HEK293 (cell line): ENCODE measurements around the gene CCNY.

Experiments used
- FEZF1 ChIP-seq: fragments of 450-650 bp; formaldehyde crosslinking; IDR thresholded peaks from 2 replicates; pipeline ENCODE4 v1.5.1; 2016; ENCODE audit warnings: missing biosample characterization, missing genetic modification characterization
- ZNF174 ChIP-seq: fragments of 450-650 bp; formaldehyde crosslinking; IDR thresholded peaks from 2 replicates; pipeline ENCODE4 v1.5.0; 2017; ENCODE audit warnings: missing biosample characterization, mild to moderate bottlenecking, missing genetic modification characterization
- ZNF510 ChIP-seq: fragments of 450-650 bp; formaldehyde crosslinking; IDR thresholded peaks from 2 replicates; pipeline ENCODE4 v1.5.1; 2018; ENCODE audit warnings: mild to moderate bottlenecking, missing genetic modification characterization, missing biosample characterization; ENCODE audit not compliant: insufficient replicate concordance
- ZNF76 ChIP-seq: fragments of 450-650 bp; formaldehyde crosslinking; IDR thresholded peaks from 2 replicates; pipeline ENCODE4; 2016; ENCODE audit warnings: low read depth, missing biosample characterization, missing genetic modification characterization, borderline replicate concordance
- TF ChIP-seq, protein P1 (sequence below): fragments of 450-650 bp; formaldehyde crosslinking; conservative IDR thresholded peaks from 2 replicates; pipeline ENCODE4 v1.5.1; 2016; ENCODE audit warnings: low read depth, missing biosample characterization, missing genetic modification characterization
- TF ChIP-seq, protein P2 (sequence below): fragments of 450-650 bp; formaldehyde crosslinking; IDR thresholded peaks from 2 replicates; pipeline ENCODE4 v1.5.1; 2016; ENCODE audit warnings: missing biosample characterization, missing genetic modification characterization
- TF ChIP-seq, protein P3 (sequence below): fragments of 450-650 bp; formaldehyde crosslinking; IDR thresholded peaks from 2 replicates; pipeline ENCODE4 v1.5.1; 2016; ENCODE audit warnings: missing biosample characterization, missing genetic modification characterization

DNA sequence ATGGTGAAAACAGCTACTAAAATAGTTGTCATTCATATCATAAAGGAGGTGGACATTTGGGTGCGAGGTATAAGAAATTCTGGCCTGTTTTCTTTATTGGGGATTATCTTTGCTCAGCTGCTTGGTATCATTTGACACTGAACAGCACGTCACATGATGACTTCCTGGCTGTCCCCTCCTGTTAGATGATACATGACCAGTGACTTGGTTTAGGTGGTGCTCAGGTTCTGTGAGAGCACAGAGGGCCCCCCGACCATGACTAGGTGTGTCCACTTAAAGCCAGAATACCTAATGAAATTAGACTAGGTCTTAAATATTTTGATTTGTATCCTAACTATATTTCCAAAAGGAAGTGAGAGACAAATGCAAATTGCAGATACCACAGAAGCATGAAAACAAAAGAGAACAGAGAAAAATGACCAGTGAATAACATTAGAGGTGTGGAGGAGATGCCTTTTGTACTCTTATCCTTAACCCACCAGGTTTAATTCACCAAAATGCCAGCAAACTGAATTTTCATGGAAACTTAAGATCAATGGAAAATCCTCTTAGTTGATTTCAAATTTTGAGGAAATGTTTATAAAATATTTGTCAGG is 218.2 kb downstream of the CCNY start:
- TF ChIP-seq, protein P1, sequence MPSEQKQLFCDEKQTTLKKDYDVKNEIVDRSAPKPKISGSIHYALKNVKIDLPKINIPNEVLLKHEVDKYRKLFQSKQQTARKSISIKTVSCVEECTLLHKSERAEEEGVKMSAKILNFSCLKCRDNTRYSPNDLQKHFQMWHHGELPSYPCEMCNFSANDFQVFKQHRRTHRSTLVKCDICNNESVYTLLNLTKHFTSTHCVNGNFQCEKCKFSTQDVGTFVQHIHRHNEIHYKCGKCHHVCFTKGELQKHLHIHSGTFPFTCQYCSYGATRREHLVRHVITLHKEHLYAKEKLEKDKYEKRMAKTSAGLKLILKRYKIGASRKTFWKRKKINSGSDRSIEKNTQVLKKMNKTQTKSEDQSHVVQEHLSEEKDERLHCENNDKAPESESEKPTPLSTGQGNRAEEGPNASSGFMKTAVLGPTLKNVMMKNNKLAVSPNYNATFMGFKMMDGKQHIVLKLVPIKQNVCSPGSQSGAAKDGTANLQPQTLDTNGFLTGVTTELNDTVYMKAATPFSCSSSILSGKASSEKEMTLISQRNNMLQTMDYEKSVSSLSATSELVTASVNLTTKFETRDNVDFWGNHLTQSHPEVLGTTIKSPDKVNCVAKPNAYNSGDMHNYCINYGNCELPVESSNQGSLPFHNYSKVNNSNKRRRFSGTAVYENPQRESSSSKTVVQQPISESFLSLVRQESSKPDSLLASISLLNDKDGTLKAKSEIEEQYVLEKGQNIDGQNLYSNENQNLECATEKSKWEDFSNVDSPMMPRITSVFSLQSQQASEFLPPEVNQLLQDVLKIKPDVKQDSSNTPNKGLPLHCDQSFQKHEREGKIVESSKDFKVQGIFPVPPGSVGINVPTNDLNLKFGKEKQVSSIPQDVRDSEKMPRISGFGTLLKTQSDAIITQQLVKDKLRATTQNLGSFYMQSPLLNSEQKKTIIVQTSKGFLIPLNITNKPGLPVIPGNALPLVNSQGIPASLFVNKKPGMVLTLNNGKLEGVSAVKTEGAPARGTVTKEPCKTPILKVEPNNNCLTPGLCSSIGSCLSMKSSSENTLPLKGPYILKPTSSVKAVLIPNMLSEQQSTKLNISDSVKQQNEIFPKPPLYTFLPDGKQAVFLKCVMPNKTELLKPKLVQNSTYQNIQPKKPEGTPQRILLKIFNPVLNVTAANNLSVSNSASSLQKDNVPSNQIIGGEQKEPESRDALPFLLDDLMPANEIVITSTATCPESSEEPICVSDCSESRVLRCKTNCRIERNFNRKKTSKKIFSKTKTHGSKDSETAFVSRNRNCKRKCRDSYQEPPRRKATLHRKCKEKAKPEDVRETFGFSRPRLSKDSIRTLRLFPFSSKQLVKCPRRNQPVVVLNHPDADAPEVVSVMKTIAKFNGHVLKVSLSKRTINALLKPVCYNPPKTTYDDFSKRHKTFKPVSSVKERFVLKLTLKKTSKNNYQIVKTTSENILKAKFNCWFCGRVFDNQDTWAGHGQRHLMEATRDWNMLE (tag by site-specific recombination), result no peak
- TF ChIP-seq ZNF76 (tag by site-specific recombination) (no peak), FEZF1 (tag by site-specific recombination) (no peak), ZNF510 (tag by site-specific recombination) (no peak), ZNF174 (tag by site-specific recombination) (no peak)
- TF ChIP-seq, protein P2, sequence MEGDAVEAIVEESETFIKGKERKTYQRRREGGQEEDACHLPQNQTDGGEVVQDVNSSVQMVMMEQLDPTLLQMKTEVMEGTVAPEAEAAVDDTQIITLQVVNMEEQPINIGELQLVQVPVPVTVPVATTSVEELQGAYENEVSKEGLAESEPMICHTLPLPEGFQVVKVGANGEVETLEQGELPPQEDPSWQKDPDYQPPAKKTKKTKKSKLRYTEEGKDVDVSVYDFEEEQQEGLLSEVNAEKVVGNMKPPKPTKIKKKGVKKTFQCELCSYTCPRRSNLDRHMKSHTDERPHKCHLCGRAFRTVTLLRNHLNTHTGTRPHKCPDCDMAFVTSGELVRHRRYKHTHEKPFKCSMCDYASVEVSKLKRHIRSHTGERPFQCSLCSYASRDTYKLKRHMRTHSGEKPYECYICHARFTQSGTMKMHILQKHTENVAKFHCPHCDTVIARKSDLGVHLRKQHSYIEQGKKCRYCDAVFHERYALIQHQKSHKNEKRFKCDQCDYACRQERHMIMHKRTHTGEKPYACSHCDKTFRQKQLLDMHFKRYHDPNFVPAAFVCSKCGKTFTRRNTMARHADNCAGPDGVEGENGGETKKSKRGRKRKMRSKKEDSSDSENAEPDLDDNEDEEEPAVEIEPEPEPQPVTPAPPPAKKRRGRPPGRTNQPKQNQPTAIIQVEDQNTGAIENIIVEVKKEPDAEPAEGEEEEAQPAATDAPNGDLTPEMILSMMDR (tag by site-specific recombination), result no peak
- TF ChIP-seq, protein P3, sequence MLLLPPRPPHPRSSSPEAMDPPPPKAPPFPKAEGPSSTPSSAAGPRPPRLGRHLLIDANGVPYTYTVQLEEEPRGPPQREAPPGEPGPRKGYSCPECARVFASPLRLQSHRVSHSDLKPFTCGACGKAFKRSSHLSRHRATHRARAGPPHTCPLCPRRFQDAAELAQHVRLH (tag by site-specific recombination), result no peak
